Lower leg skin (tissue), 4 donors: ENCODE measurements around the gene KIF21B. TPM values are rescaled to one million over a fixed set of nuclear protein-coding genes. Genes with fewer than 3 reads are reported as not detected.

Experiments
- DNase-seq, 2 donors: peaks; one replicate each; pipeline ENCODE4 v3.0.0-alpha.2; 2019; ENCODE audit warnings: low spot score in 2 of 2
- H3K4me3 ChIP-seq: fragments of 200-600 bp; sonication (generic); 2 replicates; pipeline ENCODE4 v1.5.1; 2017; ENCODE audit warnings: mild to moderate bottlenecking, low read depth; ENCODE audit not compliant: poor library complexity, severe bottlenecking
- CTCF ChIP-seq, 3 donors: fragments of 450-650 bp; IDR thresholded peaks; one replicate each; pipeline ENCODE4 v1.5.1; 2016; ENCODE audit warnings: antibody characterized with exemption in 3 of 3, mild to moderate bottlenecking in 3 of 3, moderate library complexity in 2 of 3
- POLR2A ChIP-seq, 2 donors: fragments of 450-650 bp; IDR thresholded peaks; one replicate each; pipeline ENCODE4 v1.6.1; 2016 to 2017; ENCODE audit warnings: antibody characterized with exemption in 2 of 2, mild to moderate bottlenecking in 1 of 2, moderate library complexity in 1 of 2
- WGBS, 2 donors: methylation state at CpG; one replicate each; pipeline ENCODE4 v1.1.5; 2018; 5-methylcytosine and 5-hydroxymethylcytosine counted together
- intact Hi-C: fragments of 100-400 bp; cut with DNase I; formaldehyde crosslinking; loops from one replicate; pipeline ENCODE4 v1.15.0; 2023; ENCODE audit warnings: low total_unique reads
- total RNA-seq, 4 donors: library from RNA; depleted of rRNA; stranded (reverse); fragments of >200 nt; gene quantifications; one replicate each; pipeline ENCODE4 v1.1.0, GENCODE V29; 2016

Gene KIF21B
- total RNA-seq, 4 donors from 2014 or later = 0.38 to 1.6 (median 1.0) TPM

- no peak for DNase-seq
- WGBS, 2 donors = 95 to 97% methylated on average over 2 of the region's 2 CpGs
- no peak overlapping the region for H3K4me3 ChIP-seq
- no peak for TF ChIP-seq CTCF (IDR thresholded peaks at IDR 0.05)
- intact Hi-C loops = no loop called here
Measured at GRCh38 chr1:200980452-200980772, 43.1 kb downstream of the KIF21B start.

GRCh38 chr1:200979574-200980451 is 43.7 kb downstream of the KIF21B start:
- H3K4me3 ChIP-seq = no peak overlapping the region
- WGBS, 2 donors = 87% methylated on average over 13 of the region's 13 CpGs
- intact Hi-C loops = no loop called here
- TF ChIP-seq CTCF (IDR thresholded peaks at IDR 0.05) = no peak
- TF ChIP-seq POLR2A (IDR thresholded peaks at IDR 0.05) = no peak
- DNase-seq = no peak

GRCh38 chr1:200977071-200977754 is 46.3 kb downstream of the KIF21B start:
- H3K4me3 ChIP-seq = no peak overlapping the region
- TF ChIP-seq POLR2A (IDR thresholded peaks at IDR 0.05) (no peak), CTCF (IDR thresholded peaks at IDR 0.05) (no peak)
- intact Hi-C loops = no loop called here
- WGBS, 2 donors = 89 to 93% methylated on average over 14 to 16 of the region's 16 CpGs
- DNase-seq = no peak

GRCh38 chr1:200976634-200977033 is 46.9 kb downstream of the KIF21B start:
- H3K4me3 ChIP-seq = no peak overlapping the region
- intact Hi-C loops = no loop called here
- 88 to 90% methylated on average over 8 of the region's 8 CpGs for WGBS, 2 donors
- TF ChIP-seq CTCF (IDR thresholded peaks at IDR 0.05) (no peak), POLR2A (IDR thresholded peaks at IDR 0.05) (no peak)
- no peak for DNase-seq

GRCh38 chr1:200975458-200975857 is 48.1 kb downstream of the KIF21B start:
- WGBS, 2 donors = 87 to 93% methylated on average over 13 of the region's 13 CpGs
- no peak for TF ChIP-seq POLR2A (IDR thresholded peaks at IDR 0.05)
- no peak for TF ChIP-seq CTCF (IDR thresholded peaks at IDR 0.05)
- DNase-seq = no peak
- H3K4me3 ChIP-seq = no peak overlapping the region
- intact Hi-C loops = no loop called here
